Tibial nerve (tissue), 3 donors: Measurements from ENCODE around the gene LINC01488.

Source experiments
- POLR2A ChIP-seq, 2 donors: fragments of 450-650 bp; IDR thresholded peaks; one replicate each; pipeline ENCODE4 v1.6.1; 2017; ENCODE audit warnings: antibody characterized with exemption in 2 of 2, mild to moderate bottlenecking in 2 of 2, moderate library complexity in 2 of 2
- TF ChIP-seq, protein P1 (sequence below), 5 experiments: fragments of 200-600 bp in 3 of 5; fragments of 450-650 bp in 2 of 5; sonication (generic) in 3 of 5; IDR thresholded peaks; one replicate each; pipeline ENCODE4 v1.5.1; 2016 to 2019; ENCODE audit warnings: antibody characterized with exemption in 5 of 5, mild to moderate bottlenecking in 3 of 5, moderate library complexity in 2 of 5

DNA sequence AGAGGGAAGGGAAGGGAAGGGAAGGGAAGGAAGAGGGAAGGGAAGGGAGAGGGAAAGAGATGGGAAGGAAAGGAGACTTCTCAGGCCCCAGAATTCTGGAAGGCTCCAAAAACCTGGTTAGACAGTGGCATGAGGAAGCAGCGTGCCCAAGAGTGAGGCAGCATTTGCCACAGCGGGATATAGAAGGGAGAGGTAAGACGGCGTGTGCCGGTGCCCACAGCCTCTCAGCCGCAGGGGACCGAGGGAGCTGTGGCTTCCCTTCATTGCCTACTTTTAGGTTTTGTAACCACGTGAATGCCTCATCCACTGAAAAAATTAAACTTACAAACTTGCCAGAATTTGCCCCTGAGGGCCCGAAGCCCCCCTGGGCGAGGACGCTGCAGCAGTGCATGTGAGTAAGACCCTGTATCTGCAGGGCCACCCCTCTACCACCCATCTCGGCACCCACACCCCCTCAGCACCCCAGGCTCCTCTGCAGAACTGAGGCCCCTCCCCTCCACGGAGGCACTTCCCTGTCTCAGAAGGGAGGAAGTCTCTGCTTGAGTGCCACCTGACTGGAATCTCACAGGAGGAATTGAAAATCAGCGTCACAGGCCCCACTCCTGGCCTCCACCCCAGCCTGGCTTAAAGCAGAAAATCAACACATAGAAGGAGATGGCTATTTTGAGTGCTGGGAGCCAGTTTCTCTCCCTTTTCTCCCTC, 58.1 kb downstream of the LINC01488 start:
- TF ChIP-seq, protein P1, sequence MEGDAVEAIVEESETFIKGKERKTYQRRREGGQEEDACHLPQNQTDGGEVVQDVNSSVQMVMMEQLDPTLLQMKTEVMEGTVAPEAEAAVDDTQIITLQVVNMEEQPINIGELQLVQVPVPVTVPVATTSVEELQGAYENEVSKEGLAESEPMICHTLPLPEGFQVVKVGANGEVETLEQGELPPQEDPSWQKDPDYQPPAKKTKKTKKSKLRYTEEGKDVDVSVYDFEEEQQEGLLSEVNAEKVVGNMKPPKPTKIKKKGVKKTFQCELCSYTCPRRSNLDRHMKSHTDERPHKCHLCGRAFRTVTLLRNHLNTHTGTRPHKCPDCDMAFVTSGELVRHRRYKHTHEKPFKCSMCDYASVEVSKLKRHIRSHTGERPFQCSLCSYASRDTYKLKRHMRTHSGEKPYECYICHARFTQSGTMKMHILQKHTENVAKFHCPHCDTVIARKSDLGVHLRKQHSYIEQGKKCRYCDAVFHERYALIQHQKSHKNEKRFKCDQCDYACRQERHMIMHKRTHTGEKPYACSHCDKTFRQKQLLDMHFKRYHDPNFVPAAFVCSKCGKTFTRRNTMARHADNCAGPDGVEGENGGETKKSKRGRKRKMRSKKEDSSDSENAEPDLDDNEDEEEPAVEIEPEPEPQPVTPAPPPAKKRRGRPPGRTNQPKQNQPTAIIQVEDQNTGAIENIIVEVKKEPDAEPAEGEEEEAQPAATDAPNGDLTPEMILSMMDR (IDR thresholded peaks at IDR 0.05), result no peak
- TF ChIP-seq POLR2A (IDR thresholded peaks at IDR 0.05), result no peak
